Erythroblast (primary cell): ENCODE measurements around the gene HAUS3.

ENCODE experiments used
- DNase-seq, 2 experiments: peaks; one replicate each; lab custom pipeline; 2025; lab: John Stamatoyannopoulos, UW
- GATA1 ChIP-seq: IDR thresholded peaks from 2 replicates; pipeline ENCODE4 v1.6.1; 2011; ENCODE audit warnings: low read depth, mild to moderate bottlenecking, control low read depth, low read length, moderate library complexity
- POLR2A ChIP-seq: IDR thresholded peaks from 2 replicates; pipeline ENCODE4 v1.6.1; 2011; ENCODE audit warnings: mild to moderate bottlenecking, low read length

The HAUS3 gene

GRCh38 chr4:2241410-2242353 lies at the start of gene HAUS3, which contains the start of gene POLN:
Gene HAUS3, minus strand, starts transcription at chr4:2242121. Its CDS starts 1,175 bp downstream, at chr4:2240946.
Gene POLN, minus strand, starts transcription at chr4:2242121. Its CDS starts 12,890 bp downstream, at chr4:2229231.
- TF ChIP-seq GATA1: no peak
- peak; percentile 84 for TF ChIP-seq POLR2A
- DNase-seq: peak; percentile 98 to 100

- TF ChIP-seq POLR2A (no peak), GATA1 (no peak)
- no peak for DNase-seq
Measured at GRCh38 chr4:2290974-2291704, 49.2 kb upstream of the HAUS3 start.

GRCh38 chr4:2290488-2290887 lies 48.6 kb upstream of the HAUS3 start:
- no peak for DNase-seq
- TF ChIP-seq GATA1 (no peak), POLR2A (no peak)

- TF ChIP-seq POLR2A (no peak), GATA1 (no peak)
- DNase-seq: no peak
Measured at GRCh38 chr4:2289955-2290333, 48.0 kb upstream of the HAUS3 start.

- DNase-seq: no peak
- TF ChIP-seq POLR2A (no peak), GATA1 (no peak)
Measured at GRCh38 chr4:2289311-2289954, 47.5 kb upstream of the HAUS3 start.

- no peak for DNase-seq
- TF ChIP-seq POLR2A: no peak
- TF ChIP-seq GATA1: no peak
Measured at GRCh38 chr4:2288051-2288541, 46.2 kb upstream of the HAUS3 start.

- no peak for TF ChIP-seq GATA1
- TF ChIP-seq POLR2A: no peak
- DNase-seq: no peak
Measured at GRCh38 chr4:2287594-2287915, 45.6 kb upstream of the HAUS3 start.

- TF ChIP-seq POLR2A (no peak), GATA1 (no peak)
- no peak for DNase-seq
Measured at GRCh38 chr4:2286904-2287593, 45.1 kb upstream of the HAUS3 start.

GRCh38 chr4:2285613-2286381 lies 43.9 kb upstream of the HAUS3 start:
- TF ChIP-seq POLR2A: no peak
- TF ChIP-seq GATA1: no peak

GRCh38 chr4:2284934-2285612 lies 43.2 kb upstream of the HAUS3 start:
- TF ChIP-seq POLR2A (no peak), GATA1 (no peak)
- DNase-seq: no peak

More at GRCh38 chr4:2285613-2286381, 43.9 kb upstream of the HAUS3 start:
- no peak for DNase-seq

GRCh38 chr4:2284161-2284933 lies 42.4 kb upstream of the HAUS3 start:
- DNase-seq: no peak
- no peak for TF ChIP-seq GATA1
- no peak for TF ChIP-seq POLR2A
